ENCODE data around the gene PHF13.

PHF13 gene

GRCh38 chr1:6602669-6603237 lies 10.8 kb upstream of the PHF13 start, which contains the start of gene KLHL21:
Gene KLHL21 (minus strand): TSS chr1:6602869. CDS start chr1:6602817, 52 bp downstream.
- no peak for FAIRE-seq

- no peak for FAIRE-seq
Measured at GRCh38 chr1:6603238-6603914, 10.2 kb upstream of the PHF13 start.

DNA sequence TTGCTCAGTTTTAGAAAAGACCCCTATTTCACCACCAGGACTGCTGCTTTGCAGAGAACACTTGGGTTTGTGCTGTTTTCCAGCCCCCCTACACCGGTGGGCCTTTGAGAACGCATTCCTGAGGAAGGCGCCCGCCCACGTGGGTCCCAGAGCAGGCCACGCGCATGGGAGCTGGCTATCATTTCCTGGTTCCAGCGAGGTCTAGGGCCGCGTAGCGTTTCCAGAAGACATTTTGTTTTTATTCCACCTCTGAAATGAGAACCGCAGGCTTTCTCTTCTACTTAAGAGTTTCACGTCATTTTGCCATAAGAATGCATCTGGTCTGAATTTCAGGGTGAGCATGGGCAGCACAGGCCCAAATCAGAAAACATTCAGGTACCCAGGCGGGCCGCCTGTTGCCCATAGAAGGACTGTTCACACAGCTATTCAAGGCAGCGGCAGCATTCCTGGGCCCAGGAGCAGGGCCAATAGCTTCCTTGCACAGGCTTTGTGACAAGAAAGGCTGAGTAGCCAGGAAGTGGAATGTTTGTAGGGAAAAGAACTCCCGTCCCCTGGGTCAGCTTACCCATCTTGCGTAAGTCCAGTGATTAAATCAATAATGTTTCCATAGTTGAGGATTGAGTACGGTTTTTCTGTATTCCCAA lies 9.5 kb upstream of the PHF13 start:
- FAIRE-seq: no peak

GRCh38 chr1:6612641-6613360 lies 730 bp upstream of the PHF13 start:
- no peak for FAIRE-seq

GRCh38 chr1:6614019-6614928 lies 743 bp downstream of the PHF13 start:
- FAIRE-seq: no peak

- FAIRE-seq: no peak
Measured at GRCh38 chr1:6614929-6615785, 1.6 kb downstream of the PHF13 start.

DNA sequence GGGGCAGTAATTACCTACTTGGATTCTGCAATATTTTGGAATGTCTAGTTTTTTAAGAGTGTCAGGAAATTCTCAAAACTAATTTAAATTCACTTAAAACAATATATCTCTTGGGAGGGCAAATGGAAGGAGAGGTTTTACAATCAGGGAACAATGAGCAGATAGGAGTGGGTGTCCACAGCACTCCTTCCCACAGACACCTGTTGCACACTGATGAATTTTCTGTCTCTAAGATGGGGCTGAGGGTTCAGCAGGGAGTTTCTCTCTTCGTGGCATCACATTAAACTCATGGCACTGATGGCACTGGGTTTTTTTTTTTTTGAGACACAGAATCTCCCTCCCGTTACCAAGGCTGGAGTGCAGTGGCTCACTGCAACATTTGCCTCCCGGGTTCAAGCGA lies 5.5 kb downstream of the PHF13 start:
- no peak for FAIRE-seq

DNA sequence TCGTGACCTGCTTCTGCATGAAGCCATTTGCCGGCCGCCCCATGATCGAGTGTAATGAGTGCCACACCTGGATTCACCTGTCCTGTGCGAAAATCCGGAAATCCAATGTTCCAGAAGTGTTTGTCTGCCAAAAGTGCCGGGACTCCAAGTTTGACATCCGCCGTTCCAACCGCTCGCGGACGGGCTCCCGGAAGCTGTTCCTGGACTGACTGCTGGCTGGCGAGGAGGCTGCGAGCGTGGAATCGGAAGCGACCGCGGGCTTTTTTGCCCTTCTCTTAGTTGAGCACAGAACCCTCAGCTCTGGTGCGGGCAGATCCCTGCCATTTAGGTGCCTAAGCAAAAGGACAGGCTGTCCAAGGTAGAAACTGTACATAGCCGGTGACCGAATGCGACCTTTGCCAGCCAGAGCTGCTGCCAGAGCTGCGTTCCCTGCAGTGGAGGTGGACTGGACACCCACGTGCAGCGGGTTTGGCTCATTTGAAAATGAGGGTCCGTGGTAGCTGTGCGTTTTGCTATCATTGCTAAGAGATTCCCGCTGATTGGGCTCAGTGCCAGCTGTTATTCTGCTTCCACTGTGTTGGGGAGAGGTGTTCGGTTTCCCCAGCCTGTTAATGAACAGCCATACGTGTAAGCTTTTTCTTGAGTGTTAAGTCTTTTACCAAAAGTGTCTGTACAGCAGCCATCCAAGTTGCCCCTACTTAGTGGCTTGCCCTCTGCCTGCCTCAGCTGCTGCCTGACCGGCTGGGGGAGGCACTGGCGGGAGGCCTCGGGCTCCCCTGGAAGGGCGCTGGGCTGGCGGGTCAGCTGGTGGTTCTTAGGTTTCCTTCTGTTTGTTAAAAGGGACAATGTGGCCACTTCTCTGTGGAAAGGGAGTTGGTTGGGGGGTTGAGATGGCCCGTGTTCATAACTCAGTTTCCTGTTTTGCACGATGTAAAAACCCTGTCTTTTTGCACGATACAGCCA lies 8.2 kb downstream of the PHF13 start:
- no peak for FAIRE-seq

DNA sequence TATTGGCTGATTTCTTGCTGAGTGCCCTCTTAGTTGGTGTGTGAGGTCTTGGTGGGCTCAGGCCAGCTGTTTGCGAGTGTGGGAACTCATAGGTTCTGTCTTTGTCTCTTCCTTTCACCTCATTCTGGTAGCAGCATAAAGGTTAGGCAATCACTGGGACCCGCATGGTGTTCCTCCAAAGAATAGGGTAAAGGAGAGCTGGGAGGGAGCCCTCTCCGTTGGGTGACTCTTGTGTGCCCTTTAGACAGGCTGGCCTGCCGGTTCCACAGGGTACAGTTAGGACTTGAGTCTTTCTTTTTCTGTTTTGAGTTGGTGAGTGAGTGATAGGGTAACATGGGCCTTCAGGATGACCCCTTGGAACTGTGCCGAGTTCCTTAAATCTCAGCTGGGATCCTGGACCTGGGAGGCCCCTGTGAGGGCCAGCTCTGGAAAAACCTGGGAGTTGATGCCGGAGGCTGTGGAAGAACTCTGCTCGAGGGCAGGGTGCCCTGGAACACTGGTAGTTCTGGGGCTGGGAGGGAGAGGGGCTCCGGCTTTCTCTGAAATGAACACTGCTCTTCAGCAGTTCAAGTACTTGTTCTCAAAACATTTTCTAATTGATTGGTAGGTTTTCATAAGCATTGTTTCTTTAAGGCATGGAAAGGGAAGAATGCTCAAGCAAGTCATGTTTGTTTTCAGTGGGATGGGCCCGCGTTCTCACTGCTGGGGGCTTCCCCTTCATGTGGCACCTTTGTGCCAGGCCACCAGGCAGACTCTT lies 9.0 kb downstream of the PHF13 start:
- FAIRE-seq: no peak

DNA sequence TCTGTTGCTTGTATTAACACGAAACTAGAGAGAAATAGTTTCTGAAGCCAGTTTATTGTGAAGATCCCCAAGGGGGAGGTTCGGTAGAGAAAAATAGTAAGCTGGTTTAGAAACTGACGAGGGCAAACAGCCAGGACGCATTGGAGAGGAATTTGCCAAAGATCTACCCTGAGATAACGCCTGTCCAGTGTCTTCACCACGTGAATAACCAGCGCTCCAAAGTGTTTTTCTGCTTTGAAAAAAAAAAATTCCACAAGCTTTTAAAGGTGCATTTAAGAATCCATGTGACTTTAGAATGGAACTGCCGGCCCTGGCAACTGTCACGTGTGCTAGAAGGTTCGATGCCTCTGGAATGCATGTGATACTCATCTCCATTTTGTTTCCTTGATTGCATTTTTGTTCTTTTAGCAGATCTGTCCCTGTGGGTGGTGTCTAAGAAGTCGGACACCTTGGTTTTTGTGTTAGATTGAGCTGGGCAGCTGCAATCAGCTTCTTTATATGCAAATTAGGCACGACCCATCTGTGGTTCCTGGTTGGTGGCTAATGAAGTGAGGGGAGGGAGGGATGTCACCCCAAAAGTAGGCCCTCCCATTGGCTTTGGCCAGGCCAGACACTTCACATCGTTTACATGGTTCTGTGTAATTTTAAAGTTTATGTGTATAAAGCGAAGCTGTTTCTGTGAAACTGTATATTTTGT lies 9.9 kb downstream of the PHF13 start:
- FAIRE-seq: no peak

DNA sequence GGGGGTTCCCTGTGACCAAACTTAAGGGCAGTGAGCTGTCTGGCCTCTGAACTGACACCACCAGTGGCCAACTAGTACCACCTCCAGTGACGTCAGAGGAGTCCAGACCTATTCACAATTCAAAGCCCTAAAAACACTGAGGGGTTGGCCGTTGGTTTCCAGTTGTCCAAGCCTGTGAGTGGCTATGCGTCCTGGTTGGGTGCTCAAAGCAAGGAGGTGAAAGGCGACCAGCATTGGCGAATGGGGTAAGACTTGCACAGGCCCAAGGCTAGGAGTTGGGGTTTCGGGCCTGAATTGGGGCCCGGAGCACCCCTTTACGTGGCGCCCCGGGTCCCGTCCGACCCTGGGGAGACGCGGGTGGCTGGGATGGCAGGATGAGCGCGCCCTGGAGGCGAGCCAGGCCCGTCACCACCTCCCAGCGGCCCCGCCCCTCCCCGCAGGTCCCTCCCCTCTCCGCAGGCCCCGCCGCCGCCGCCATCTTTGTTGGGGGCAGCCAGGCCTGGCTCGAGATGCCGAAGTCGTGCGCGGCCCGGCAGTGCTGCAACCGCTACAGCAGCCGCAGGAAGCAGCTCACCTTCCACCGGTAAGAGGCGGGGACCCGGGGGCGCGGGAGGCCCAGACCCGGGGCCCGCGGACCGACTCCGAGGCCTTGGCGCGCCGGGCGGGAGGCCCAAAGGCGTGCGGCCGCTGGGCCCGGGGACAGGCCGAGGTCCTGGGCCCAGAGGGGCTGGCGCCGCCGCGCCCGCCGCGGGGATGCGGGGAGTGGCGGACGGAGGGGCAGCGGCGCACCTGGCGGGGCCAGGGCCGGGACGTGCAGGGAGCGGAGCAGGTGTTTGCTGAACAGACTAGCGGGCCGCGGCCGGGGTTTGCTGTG lies 11.4 kb downstream of the PHF13 start, which contains the start of gene THAP3:
TSS of gene THAP3 (plus strand) at position 159 of the 874 bp plus-strand sequence. CDS start at position 510, 351 bp downstream.
- FAIRE-seq: peak; percentile 96

GRCh38 chr1:6625584-6626149 lies 12.1 kb downstream of the PHF13 start:
- no peak for FAIRE-seq

GRCh38 chr1:6627031-6627430 lies 13.5 kb downstream of the PHF13 start:
- no peak for FAIRE-seq

GRCh38 chr1:6627841-6628545 lies 14.5 kb downstream of the PHF13 start:
- no peak for FAIRE-seq

GRCh38 chr1:6628971-6629479 lies 15.5 kb downstream of the PHF13 start:
- no peak for FAIRE-seq

GRCh38 chr1:6630027-6630426 lies 16.5 kb downstream of the PHF13 start:
- no peak for FAIRE-seq
